ENCODE data around the gene LILRA5.

GRCh38 chr19:54266133-54266532 is 46.8 kb downstream of the LILRA5 start:
- peak in 2 of 4 experiments; percentile 30 to 50 for TF ChIP-seq CTCF (IDR thresholded peaks at IDR 0.05)
- TF ChIP-seq POLR2A (IDR thresholded peaks at IDR 0.05) = no peak
